Measurements from ENCODE around the gene LAMA2. TPM values are rescaled to one million over a fixed set of nuclear protein-coding genes. Genes with fewer than 3 reads are reported as not detected.

Gene LAMA2
- total and polyA plus RNA-seq, 2 of the 8 experiments (the other 6 are each of a cell fraction or from before 2014, with no cell fraction given), result 1.3 to 3.8 TPM

DNA sequence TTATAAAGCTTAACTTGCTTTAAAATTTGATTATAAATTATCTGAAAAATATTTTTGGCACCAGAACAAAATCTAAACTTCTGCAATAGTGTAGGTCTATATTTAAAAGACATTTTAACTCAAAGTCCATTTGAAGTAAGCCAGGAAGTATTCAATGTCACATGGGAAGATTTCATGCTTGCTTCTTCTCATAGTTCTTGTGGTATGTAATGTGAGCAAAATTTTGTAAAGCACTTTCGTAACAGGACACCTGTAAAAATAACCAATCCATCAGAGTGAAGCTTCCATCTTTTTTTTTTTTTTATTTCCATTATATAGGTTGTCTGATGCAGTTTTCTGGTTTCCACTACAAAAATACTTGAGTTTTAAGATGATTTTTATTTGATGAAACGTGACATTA is 386.1 kb downstream of the LAMA2 start:
- POLR2A ChIA-PET (ENCODE audit: partially characterized antibody), result no interaction called here
- Histone ChIP-seq H2BK5ac (ENCODE audit: low read depth, low read length) (no peak overlapping the region), H2AFZ (ENCODE audit: low read length) (no peak overlapping the region), H3K36me3 (ENCODE audit: control insufficient read depth in 2 of 4, insufficient read depth in 4 of 4, low read length in 3 of 4) (no peaks in the 10 kb centered on the region), H3K79me1 (ENCODE audit: low read depth, low read length) (no peaks in the 10 kb centered on the region), H2BK15ac (ENCODE audit: low read length) (no peak overlapping the region), H4K20me1 (replicated peaks in 1 of 2; ENCODE audit: control insufficient read depth in 1 of 2, insufficient read depth in 2 of 2, low read length in 2 of 2) (no peaks in the 10 kb centered on the region), H3K23me2 (ENCODE audit: low read depth, low read length) (no peaks in the 10 kb centered on the region; the same call in 1 of the 2 replicates), H4K8ac (ENCODE audit: extremely low read depth, insufficient read depth, low read length) (no peak overlapping the region), H3K9ac (replicated peaks in 1 of 4; ENCODE audit: extremely low read depth in 1 of 4, low read depth in 3 of 4, low read length in 3 of 4) (no peak overlapping the region), H3K56ac (replicated peaks; ENCODE audit: insufficient read length, low read depth, low read length) (no peak overlapping the region), H3K9me3 (ENCODE audit: insufficient read depth in 2 of 2, low read depth in 1 of 2, low read length in 1 of 2) (no peaks in the 10 kb centered on the region), H2BK20ac (ENCODE audit: low read length) (no peak overlapping the region), H2AK5ac (ENCODE audit: low read depth, low read length) (no peak overlapping the region), H3K14ac (ENCODE audit: insufficient read length) (no peak overlapping the region), H4K5ac (ENCODE audit: insufficient read length, low read depth, low read length) (no peak overlapping the region), H3K4me2 (ENCODE audit: insufficient read depth in 1 of 2, low read depth in 2 of 2, low read length in 2 of 2) (no peak overlapping the region), H3K4me3 (ENCODE audit: extremely low read depth in 1 of 4, insufficient read depth in 2 of 4, low read depth in 3 of 4, low read length in 4 of 4) (no peak overlapping the region), H3K27ac (ENCODE audit: low read depth, low read length) (no peak overlapping the region), H2BK12ac (ENCODE audit: low read depth, low read length) (no peak overlapping the region), H2BK120ac (replicated peaks; ENCODE audit: low read depth, low read length) (no peak overlapping the region), H3K27me3 (replicated peaks in 1 of 4; ENCODE audit: control insufficient read depth in 3 of 4, extremely low read depth in 1 of 4, insufficient read depth in 3 of 4, low read length in 3 of 4) (no peaks in the 10 kb centered on the region), H3K79me2 (ENCODE audit: control insufficient read depth in 1 of 2, insufficient read depth in 2 of 2, low read length in 2 of 2) (no peaks in the 10 kb centered on the region), H3K4ac (replicated peaks; ENCODE audit: insufficient read length, low read depth, low read length) (no peak overlapping the region), H4K91ac (replicated peaks; ENCODE audit: insufficient read length, low read length) (no peak overlapping the region), H3K4me1 (replicated peaks in 1 of 4; ENCODE audit: control insufficient read depth in 3 of 4, insufficient read depth in 4 of 4, low read length in 3 of 4) (peaks cover 0 to 6% (median 0%) of the 10 kb centered on the region in 4 experiments; a peak in 1 of 7 replicates), H3K18ac (ENCODE audit: extremely low read depth, low read length) (no peak overlapping the region), H3K23ac (ENCODE audit: insufficient read length) (no peak overlapping the region)
- no peak for DNase-seq (ENCODE audit: low read depth in 1 of 2, low spot score in 2 of 2)
- WGBS, 2 experiments (ENCODE audit: extremely low coverage in 1 of 2, insufficient coverage in 1 of 2, insufficient read length in 1 of 2, insufficient replicate concordance in 2 of 2, low coverage in 1 of 2, low lambda C conversion rate in 2 of 2, missing lambda C conversion rate in 1 of 2), result 88% methylated on average over 2 of the region's 2 CpGs; no CpG with 5 or more reads in 1 of the 2 experiments
- no peak for FAIRE-seq
- TF ChIP-seq CBX8 (IDR thresholded peaks at IDR 0.05; ENCODE audit: borderline replicate concordance, low read depth, low read length), result no peak
- no peak for TF ChIP-seq SP2 (IDR thresholded peaks at IDR 0.05; ENCODE audit: low read length)
- CTCF ChIA-PET (ENCODE audit: partially characterized antibody), result interaction anchor here (1.0 to 2.2 kb wide), 3 partner anchors 9 to 17 kb away, joined by 4 to 6 read pairs (median 6); no protein-coding TSS in a partner anchor
